IMR-90 (cell line): ENCODE results near the gene HPS4. TPM values are rescaled to one million over a fixed set of nuclear protein-coding genes. Genes with fewer than 3 reads are reported as not detected.

ENCODE experiments used
- ATAC-seq: fragments of 200-7000 bp; cut with Tn5 transposase; 2 replicates; pipeline ENCODE4 v1.9.1; 2020; ENCODE audit warnings: low read depth, mild to moderate bottlenecking, moderate library complexity
- BruUV-seq: library from RNA; stranded (reverse); fragments of 400-500 nt; replicated peaks from 2 replicates; lab custom pipeline; 2021; lab: Mats Ljungman, UMichigan
- CTCF ChIA-PET: fragments of 300-600 bp; formaldehyde crosslinking; extraction: SDS; loops from one replicate; lab custom pipeline; 2021; ENCODE audit warnings: antibody characterized with exemption; lab: Yijun Ruan, JAX
- POLR2A ChIA-PET: fragments of 300-600 bp; sonication (Branson Sonifier 250); formaldehyde crosslinking; loops from one replicate; lab custom pipeline; 2022; ENCODE audit warnings: antibody characterized with exemption; ENCODE audit not compliant: unreplicated experiment; lab: Charles Lee
- DNase-seq: peaks from one replicate; pipeline ENCODE4 v3.0.0; 2013
- H2AFZ ChIP-seq: replicated peaks from 2 replicates; pipeline ENCODE3; 2013; ENCODE audit warnings: low read length, mild to moderate bottlenecking; ENCODE audit not compliant: poor library complexity
- H2AK5ac ChIP-seq: 2 replicates; pipeline ENCODE4 v1.6.1; 2013; ENCODE audit warnings: low read depth, low read length, inconsistent platforms
- H2AK9ac ChIP-seq: replicated peaks from 2 replicates; pipeline ENCODE3; 2013; ENCODE audit warnings: mild to moderate bottlenecking, low read depth, low read length, moderate library complexity; ENCODE audit not compliant: poor library complexity
- H2BK120ac ChIP-seq: 2 replicates; pipeline ENCODE4 v1.6.1; 2013; ENCODE audit warnings: low read depth, low read length, inconsistent platforms
- H2BK15ac ChIP-seq: 3 replicates; pipeline ENCODE4 v1.6.1; 2013; ENCODE audit warnings: low read depth, low read length, inconsistent platforms
- H2BK20ac ChIP-seq: 2 replicates; pipeline ENCODE4 v1.6.1; 2013; ENCODE audit warnings: low read depth, mild to moderate bottlenecking, inconsistent platforms, low read length, moderate library complexity
- H2BK5ac ChIP-seq: 2 replicates; pipeline ENCODE4 v1.6.1; 2013; ENCODE audit warnings: mild to moderate bottlenecking, low read depth, low read length, inconsistent platforms; ENCODE audit not compliant: poor library complexity, severe bottlenecking
- H3K14ac ChIP-seq: replicated peaks from 2 replicates; pipeline ENCODE4 v1.6.1; 2013; ENCODE audit warnings: low read depth, low read length, inconsistent platforms
- H3K18ac ChIP-seq: 2 replicates; pipeline ENCODE4 v1.6.1; 2013; ENCODE audit warnings: low read depth, low read length, control low read depth
- H3K23ac ChIP-seq: 2 replicates; pipeline ENCODE4 v1.6.1; 2013; ENCODE audit warnings: low read depth, low read length, inconsistent platforms
- H3K27ac ChIP-seq: 2 replicates; pipeline ENCODE4 v1.5.1; 2013; ENCODE audit warnings: mild to moderate bottlenecking, control low read depth, low read length; ENCODE audit not compliant: insufficient read depth
- H3K27me3 ChIP-seq: 2 replicates; pipeline ENCODE4 v1.6.1; 2013; ENCODE audit warnings: low read length; ENCODE audit not compliant: control insufficient read depth, insufficient read depth
- H3K36me3 ChIP-seq: 2 replicates; pipeline ENCODE4 v1.6.1; 2013; ENCODE audit warnings: low read length, mixed read lengths; ENCODE audit not compliant: control insufficient read depth, insufficient read depth
- H3K4ac ChIP-seq: 2 replicates; pipeline ENCODE4 v1.6.1; 2013; ENCODE audit warnings: low read depth, low read length, inconsistent platforms
- H3K4me1 ChIP-seq: 2 replicates; pipeline ENCODE4 v1.6.1; 2013; ENCODE audit warnings: low read length, mixed read lengths; ENCODE audit not compliant: control insufficient read depth, insufficient read depth
- H3K4me2 ChIP-seq: 2 replicates; pipeline ENCODE4 v1.6.1; 2013; ENCODE audit warnings: low read depth, mild to moderate bottlenecking, control low read depth, low read length, moderate library complexity
- H3K4me3 ChIP-seq: 2 replicates; pipeline ENCODE4 v1.5.1; 2013; ENCODE audit warnings: low read depth, mild to moderate bottlenecking, control low read depth, low read length, moderate library complexity; ENCODE audit not compliant: insufficient read depth
- H3K56ac ChIP-seq: 2 replicates; pipeline ENCODE4 v1.6.1; 2013; ENCODE audit warnings: low read length, inconsistent platforms; ENCODE audit not compliant: insufficient read depth; ENCODE audit errors: extremely low read depth
- H3K79me1 ChIP-seq, 2 experiments: 2 replicates each; pipeline ENCODE4 v1.6.1; 2013; ENCODE audit warnings: low read length in 2 of 2, inconsistent platforms in 1 of 2, low read depth in 1 of 2
- H3K9ac ChIP-seq: 2 replicates; pipeline ENCODE4 v1.6.1; 2013; ENCODE audit warnings: low read depth, low read length, control low read depth
- H3K9me1 ChIP-seq: 2 replicates; pipeline ENCODE4 v1.6.1; 2013; ENCODE audit warnings: low read length, inconsistent platforms; ENCODE audit not compliant: insufficient read depth
- H3K9me3 ChIP-seq: 2 replicates; pipeline ENCODE4 v1.6.1; 2013; ENCODE audit warnings: low read length; ENCODE audit not compliant: control insufficient read depth, insufficient read depth
- H4K20me1 ChIP-seq: 2 replicates; pipeline ENCODE4 v1.6.1; 2013; ENCODE audit warnings: low read length, inconsistent platforms; ENCODE audit not compliant: insufficient read depth
- H4K5ac ChIP-seq: 2 replicates; pipeline ENCODE4 v1.6.1; 2013; ENCODE audit warnings: mild to moderate bottlenecking, low read depth, low read length, control low read depth
- H4K8ac ChIP-seq, 2 experiments: 2 replicates each; pipeline ENCODE4 v1.6.1; 2013; ENCODE audit warnings: low read depth in 2 of 2, low read length in 2 of 2, control low read depth in 1 of 2, inconsistent platforms in 1 of 2
- H4K91ac ChIP-seq: 2 replicates; pipeline ENCODE4 v1.6.1; 2013; ENCODE audit warnings: low read depth, low read length, inconsistent platforms; ENCODE audit not compliant: insufficient read depth
- FOS ChIP-seq: fragments of 150-350 bp; IDR thresholded peaks from 2 replicates; pipeline ENCODE4 v1.6.1; 2016; ENCODE audit warnings: low read depth, low read length
- MAFK ChIP-seq: IDR thresholded peaks from 2 replicates; pipeline ENCODE4 v1.6.1; 2012; ENCODE audit warnings: low read depth, low read length, improper control_type of control experiment
- POLR2A ChIP-seq: IDR thresholded peaks from 2 replicates; pipeline ENCODE4 v1.6.1; 2012; ENCODE audit warnings: mild to moderate bottlenecking, low read depth, low read length
- RCOR1 ChIP-seq: IDR thresholded peaks from 2 replicates; pipeline ENCODE4 v1.6.1; 2012; ENCODE audit warnings: mild to moderate bottlenecking, low read length, improper control_type of control experiment; ENCODE audit not compliant: insufficient replicate concordance
- RFX5 ChIP-seq: IDR thresholded peaks from 2 replicates; pipeline ENCODE4 v1.8.0; 2012; ENCODE audit warnings: low read depth, mild to moderate bottlenecking, low read length, moderate library complexity
- SMC3 ChIP-seq: fragments of 150-350 bp; IDR thresholded peaks from 2 replicates; pipeline ENCODE4 v1.6.1; 2016; ENCODE audit warnings: low read depth, mild to moderate bottlenecking, antibody characterized with exemption, low read length, moderate library complexity
- WGBS, 2 experiments: methylation state at CpG; one replicate each; pipeline versions ENCODE4 v1.1.5 to v1.1.7; 2013; ENCODE audit warnings: missing lambda C conversion rate in 2 of 2; ENCODE audit not compliant: insufficient read length in 1 of 2; ENCODE audit errors: extremely low coverage in 2 of 2; 5-methylcytosine and 5-hydroxymethylcytosine counted together
- dilution Hi-C: fragments of 300-500 bp; cut with HindIII; formaldehyde crosslinking; loops from one replicate; pipeline ENCODE4 v1.14.3; 2018; ENCODE audit warnings: low sequenced_read_pairs; ENCODE audit not compliant: unreplicated experiment
- in situ Hi-C: fragments of 300-500 bp; cut with MboI; formaldehyde crosslinking; loops from 3 replicates; pipeline ENCODE4 v1.14.3; 2019; ENCODE audit warnings: low sequenced_read_pairs, inconsistent platforms, mixed read lengths
- intact Hi-C: fragments of 100-400 bp; cut with micrococcal nuclease; formaldehyde crosslinking; loops from 2 replicates; pipeline ENCODE4 v1.10.0; 2022
- polyA plus RNA-seq, 3 experiments: library from polyadenylated mRNA; depleted of rRNA; stranded (reverse); fragments of >200 nt; gene quantifications; 2 replicates each; pipeline ENCODE4 v1.2.3, GENCODE V29; 2012; ENCODE audit warnings: low replicate concordance in 1 of 3
- total RNA-seq: library from RNA; depleted of rRNA; stranded (reverse); fragments of >200 nt; gene quantifications from 2 replicates; pipeline ENCODE4 v1.2.3, GENCODE V29; 2012
- TF ChIP-seq, protein P1 (sequence below): fragments of 150-350 bp; IDR thresholded peaks from 2 replicates; pipeline ENCODE4 v1.6.1; 2016; ENCODE audit warnings: low read depth, mild to moderate bottlenecking, low read length, moderate library complexity, borderline replicate concordance

The HPS4 gene
- total and polyA plus RNA-seq, 2 of the 4 experiments (the other 2 are of a cell fraction), result 15.8 to 19.0 TPM

DNA sequence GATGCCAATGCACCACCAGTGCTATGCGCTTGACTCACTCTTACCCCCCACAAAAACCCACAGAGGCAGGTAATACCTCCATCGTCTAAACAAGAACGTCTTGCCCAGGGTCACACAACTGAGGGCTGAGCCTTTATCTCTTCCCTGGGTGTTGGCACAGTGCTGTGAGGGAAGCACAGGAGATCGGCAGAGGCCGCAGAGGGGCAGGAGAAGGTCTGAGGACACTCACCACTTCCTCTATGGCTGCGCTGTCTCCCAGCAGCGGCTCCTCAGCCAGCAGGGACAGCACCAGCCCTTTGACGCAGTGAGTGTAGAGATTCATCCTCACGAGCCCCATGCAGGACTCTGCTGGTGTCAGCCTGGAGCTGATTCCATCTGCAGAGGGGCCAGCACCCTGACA, 19.9 kb downstream of the HPS4 start:
- Histone ChIP-seq H3K4me2 (no peak overlapping the region), H3K18ac (no peak overlapping the region), H3K14ac (no peak overlapping the region), H2BK120ac (no peak overlapping the region), H2AFZ (no peak overlapping the region), H4K5ac (no peak overlapping the region), H4K8ac (no peak overlapping the region), H3K4ac (no peak overlapping the region), H3K36me3 (peaks cover 50% of the 10 kb centered on the region), H3K9me1 (no peaks in the 10 kb centered on the region; the same call in 1 of the 2 replicates), H2BK5ac (no peak overlapping the region), H4K91ac (no peak overlapping the region), H3K79me1 (peaks cover 3 to 11% of the 10 kb centered on the region in 2 experiments; a peak in 3 of 4 replicates), H3K23ac (no peak overlapping the region), H3K4me1 (no peaks in the 10 kb centered on the region), H3K9me3 (no peaks in the 10 kb centered on the region), H2BK15ac (no peak overlapping the region), H2BK20ac (no peak overlapping the region), H3K27ac (no peak overlapping the region), H2AK9ac (no peak overlapping the region), H2AK5ac (no peak overlapping the region), H3K4me3 (no peak overlapping the region), H3K56ac (no peak overlapping the region), H3K9ac (no peak overlapping the region), H3K27me3 (no peaks in the 10 kb centered on the region), H4K20me1 (0 out of 2 replicates have a peak, but pooled peaks cover 6% of the 10 kb centered on the region)
- DNase-seq (no peak), ATAC-seq (no peak)
- TF ChIP-seq, protein P1, sequence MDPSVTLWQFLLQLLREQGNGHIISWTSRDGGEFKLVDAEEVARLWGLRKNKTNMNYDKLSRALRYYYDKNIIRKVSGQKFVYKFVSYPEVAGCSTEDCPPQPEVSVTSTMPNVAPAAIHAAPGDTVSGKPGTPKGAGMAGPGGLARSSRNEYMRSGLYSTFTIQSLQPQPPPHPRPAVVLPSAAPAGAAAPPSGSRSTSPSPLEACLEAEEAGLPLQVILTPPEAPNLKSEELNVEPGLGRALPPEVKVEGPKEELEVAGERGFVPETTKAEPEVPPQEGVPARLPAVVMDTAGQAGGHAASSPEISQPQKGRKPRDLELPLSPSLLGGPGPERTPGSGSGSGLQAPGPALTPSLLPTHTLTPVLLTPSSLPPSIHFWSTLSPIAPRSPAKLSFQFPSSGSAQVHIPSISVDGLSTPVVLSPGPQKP, result no peak
- TF ChIP-seq POLR2A (no peak), RFX5 (no peak), RCOR1 (no peak), FOS (no peak), MAFK (no peak), SMC3 (no peak)
- dilution Hi-C loops, result no loop called here
- no CpG with 5 or more reads among the region's 9 CpGs for WGBS, 2 experiments
- POLR2A ChIA-PET, result no interaction called here
- intact Hi-C loops, result no loop called here
- CTCF ChIA-PET, result no interaction called here
- no TSS peak for BruUV-seq
- in situ Hi-C loops, result loop anchor here (5.0 kb wide), 1 partner anchor 61 kb away; no protein-coding TSS in a partner anchor
